B cell (primary cell): Measurements from ENCODE around the gene CHEK1.

Experiments
- EZH2 ChIP-seq: IDR thresholded peaks from 2 replicates; pipeline ENCODE4 v1.6.1; 2012; ENCODE audit warnings: borderline replicate concordance, low read depth, mild to moderate bottlenecking, moderate library complexity, low read length; ENCODE audit not compliant: insufficient read depth, poor library complexity, severe bottlenecking
- TF ChIP-seq, protein P1 (sequence below): fragments of 200-600 bp; IDR thresholded peaks from one replicate; pipeline ENCODE4 v1.8.0; 2022; ENCODE audit warnings: antibody characterized with exemption, mild to moderate bottlenecking

- TF ChIP-seq, protein P1, sequence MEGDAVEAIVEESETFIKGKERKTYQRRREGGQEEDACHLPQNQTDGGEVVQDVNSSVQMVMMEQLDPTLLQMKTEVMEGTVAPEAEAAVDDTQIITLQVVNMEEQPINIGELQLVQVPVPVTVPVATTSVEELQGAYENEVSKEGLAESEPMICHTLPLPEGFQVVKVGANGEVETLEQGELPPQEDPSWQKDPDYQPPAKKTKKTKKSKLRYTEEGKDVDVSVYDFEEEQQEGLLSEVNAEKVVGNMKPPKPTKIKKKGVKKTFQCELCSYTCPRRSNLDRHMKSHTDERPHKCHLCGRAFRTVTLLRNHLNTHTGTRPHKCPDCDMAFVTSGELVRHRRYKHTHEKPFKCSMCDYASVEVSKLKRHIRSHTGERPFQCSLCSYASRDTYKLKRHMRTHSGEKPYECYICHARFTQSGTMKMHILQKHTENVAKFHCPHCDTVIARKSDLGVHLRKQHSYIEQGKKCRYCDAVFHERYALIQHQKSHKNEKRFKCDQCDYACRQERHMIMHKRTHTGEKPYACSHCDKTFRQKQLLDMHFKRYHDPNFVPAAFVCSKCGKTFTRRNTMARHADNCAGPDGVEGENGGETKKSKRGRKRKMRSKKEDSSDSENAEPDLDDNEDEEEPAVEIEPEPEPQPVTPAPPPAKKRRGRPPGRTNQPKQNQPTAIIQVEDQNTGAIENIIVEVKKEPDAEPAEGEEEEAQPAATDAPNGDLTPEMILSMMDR = no peak
- TF ChIP-seq EZH2 = no peak
Measured at GRCh38 chr11:125638315-125638714, 13.4 kb downstream of the CHEK1 start.
